K562 (cell line): ENCODE measurements around the gene MEA1. TPM values are rescaled to one million over a fixed set of nuclear protein-coding genes. Genes with fewer than 3 reads are reported as not detected.

Experiments used
- FOXK1 ChIP-seq: sonication (generic); formaldehyde crosslinking; IDR thresholded peaks from 2 replicates; pipeline ENCODE4 v1.8.0; 2022; ENCODE audit warnings: missing genetic modification reagents, mild to moderate bottlenecking, borderline replicate concordance
- GTF2F1 ChIP-seq: IDR thresholded peaks from 2 replicates; pipeline ENCODE4 v1.6.1; 2011; ENCODE audit warnings: low read depth, low read length, improper control_type of control experiment
- HDAC1 ChIP-seq, 2 experiments: fragments of 450-650 bp; IDR thresholded peaks; 2 replicates each; pipeline ENCODE4 v1.6.1; 2016 to 2017; ENCODE audit warnings: inconsistent platforms in 1 of 2, mild to moderate bottlenecking in 1 of 2, moderate library complexity in 1 of 2
- KDM4B ChIP-seq, 2 experiments: fragments of 450-650 bp in 1 of 2; sonication (generic) in 1 of 2; IDR thresholded peaks; 2 replicates each; pipeline ENCODE4 v1.6.1; 2016 to 2017; ENCODE audit warnings: borderline replicate concordance in 2 of 2, antibody characterized with exemption in 1 of 2, low read depth in 1 of 2, mild to moderate bottlenecking in 1 of 2
- RHOXF2B ChIP-seq: fragments of 250-450 bp; sonication (Bioruptor Pico); conservative IDR thresholded peaks from 2 replicates; pipeline ENCODE4 v1.5.1; 2021
- polyA plus RNA-seq, 8 experiments: library from polyadenylated mRNA; depleted of rRNA in 4 of 8; stranded (reverse) in 5 of 8; unstranded in 3 of 8; fragments of >200 nt; fragmentation: Nextera tagmentation in 2 of 8; fragmentation: Illumina TruSeq in 1 of 8; extraction: Ambion mirVana in 2 of 8; extraction: Trizol in 1 of 8; gene quantifications; 2 replicates each; pipeline versions ENCODE4 v1.2.1 to v1.2.3, GENCODE V29; 2011 to 2014; ENCODE audit warnings: inconsistent platforms in 1 of 8, missing spikeins in 1 of 8
- total RNA-seq, 7 experiments: library from RNA; depleted of rRNA in 6 of 7; stranded (reverse); fragments of >200 nt in 6 of 7; fragmentation: Illumina TruSeq in 2 of 7; extraction: Trizol in 2 of 7; gene quantifications; 2 replicates each; pipeline versions ENCODE4 v1.2.1 to v1.2.3, GENCODE V29; 2011 to 2021; ENCODE audit warnings: low replicate concordance in 1 of 7
- TF ChIP-seq, protein P1 (sequence below): fragments of 250-450 bp; sonication (Bioruptor Pico); IDR thresholded peaks from 2 replicates; pipeline ENCODE4 v1.4.0; 2020; ENCODE audit warnings: borderline replicate concordance
- TF ChIP-seq, protein P2 (sequence below): sonication (generic); formaldehyde crosslinking; IDR thresholded peaks from 2 replicates; pipeline ENCODE4 v1.8.1; 2023; ENCODE audit warnings: mild to moderate bottlenecking, missing genetic modification reagents, moderate library complexity
- TF ChIP-seq, protein P3 (sequence below): sonication (generic); formaldehyde crosslinking; IDR thresholded peaks from 2 replicates; pipeline ENCODE4 v1.8.1; 2022; ENCODE audit warnings: missing genetic modification reagents
- TF ChIP-seq, protein P4 (sequence below), 2 experiments: fragments of 450-650 bp; formaldehyde crosslinking in 1 of 2; IDR thresholded peaks; 2 replicates each; pipeline versions ENCODE4 v1.4.0 to v1.6.1; 2014 to 2020; ENCODE audit warnings: mild to moderate bottlenecking in 2 of 2, borderline replicate concordance in 1 of 2, low read depth in 1 of 2
- TF ChIP-seq, protein P5 (sequence below), 3 experiments: IDR thresholded peaks in 2 of 3; conservative IDR thresholded peaks in 1 of 3; 2 replicates each; pipeline ENCODE4 v1.5.1; 2011 to 2012; ENCODE audit warnings: low read length in 3 of 3, mild to moderate bottlenecking in 3 of 3, control low read depth in 2 of 3, improper control_type of control experiment in 1 of 3, inconsistent platforms in 1 of 3, low read depth in 1 of 3, mixed read lengths in 1 of 3, moderate library complexity in 1 of 3; ENCODE audit not compliant: insufficient read depth in 2 of 3

MEA1 gene
- total and polyA plus RNA-seq, 9 of the 15 experiments (the other 6 are each of a cell fraction or from before 2014, with no cell fraction given) = 86.8 to 210 (median 152) TPM

DNA sequence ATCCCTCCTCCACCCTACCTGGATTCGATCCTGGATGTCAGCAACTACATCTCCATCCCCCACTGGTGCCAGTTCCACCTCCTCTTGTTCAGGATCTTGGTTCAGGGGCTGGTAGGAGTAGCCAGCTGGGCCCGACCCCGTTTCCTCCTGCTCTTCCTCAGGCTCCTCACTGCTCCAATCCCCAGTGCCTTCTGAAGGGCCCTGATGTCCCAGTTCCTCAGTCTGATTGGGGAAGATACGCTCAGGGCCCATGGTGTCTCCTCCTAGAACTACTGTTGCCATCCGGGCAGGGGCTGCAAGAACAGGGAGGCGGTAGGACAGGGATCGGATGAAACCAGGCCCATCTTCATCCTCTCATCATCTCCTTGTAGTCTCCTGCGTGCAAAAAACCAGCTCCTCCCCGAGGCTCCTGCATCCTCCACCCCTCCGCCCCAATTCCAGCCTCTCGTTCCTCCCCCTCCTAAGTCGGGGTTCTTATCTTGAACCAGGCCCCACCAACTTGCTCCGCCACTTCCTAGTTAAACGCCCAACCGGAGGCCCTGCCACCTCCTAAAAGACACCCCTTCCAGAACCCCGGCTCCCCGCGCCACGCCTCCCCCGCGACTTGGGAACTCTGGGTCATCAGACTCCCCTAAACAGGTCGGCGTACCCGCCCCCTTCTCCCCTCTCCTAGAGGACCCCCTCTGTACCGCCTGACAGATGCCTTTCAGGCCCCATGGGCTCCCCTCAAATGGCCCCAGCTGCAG, 476 bp downstream of the MEA1 start (continued):
- TF ChIP-seq, protein P1, sequence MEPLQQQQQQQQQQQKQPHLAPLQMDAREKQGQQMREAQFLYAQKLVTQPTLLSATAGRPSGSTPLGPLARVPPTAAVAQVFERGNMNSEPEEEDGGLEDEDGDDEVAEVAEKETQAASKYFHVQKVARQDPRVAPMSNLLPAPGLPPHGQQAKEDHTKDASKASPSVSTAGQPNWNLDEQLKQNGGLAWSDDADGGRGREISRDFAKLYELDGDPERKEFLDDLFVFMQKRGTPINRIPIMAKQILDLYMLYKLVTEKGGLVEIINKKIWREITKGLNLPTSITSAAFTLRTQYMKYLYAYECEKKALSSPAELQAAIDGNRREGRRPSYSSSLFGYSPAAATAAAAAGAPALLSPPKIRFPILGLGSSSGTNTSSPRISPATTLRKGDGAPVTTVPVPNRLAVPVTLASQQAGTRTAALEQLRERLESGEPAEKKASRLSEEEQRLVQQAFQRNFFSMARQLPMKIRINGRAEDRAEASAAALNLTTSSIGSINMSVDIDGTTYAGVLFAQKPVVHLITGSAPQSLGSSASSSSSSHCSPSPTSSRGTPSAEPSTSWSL (CRISPR knock-in tag) = no peak
- TF ChIP-seq, protein P2, sequence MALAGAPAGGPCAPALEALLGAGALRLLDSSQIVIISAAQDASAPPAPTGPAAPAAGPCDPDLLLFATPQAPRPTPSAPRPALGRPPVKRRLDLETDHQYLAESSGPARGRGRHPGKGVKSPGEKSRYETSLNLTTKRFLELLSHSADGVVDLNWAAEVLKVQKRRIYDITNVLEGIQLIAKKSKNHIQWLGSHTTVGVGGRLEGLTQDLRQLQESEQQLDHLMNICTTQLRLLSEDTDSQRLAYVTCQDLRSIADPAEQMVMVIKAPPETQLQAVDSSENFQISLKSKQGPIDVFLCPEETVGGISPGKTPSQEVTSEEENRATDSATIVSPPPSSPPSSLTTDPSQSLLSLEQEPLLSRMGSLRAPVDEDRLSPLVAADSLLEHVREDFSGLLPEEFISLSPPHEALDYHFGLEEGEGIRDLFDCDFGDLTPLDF (CRISPR knock-in tag) = no peak
- TF ChIP-seq RHOXF2B (CRISPR knock-in tag) (no peak), GTF2F1 (no peak), KDM4B (IDR thresholded peaks at IDR 0.05; ENCODE audit: borderline replicate concordance in 2 of 2, low read depth in 1 of 2) (no peak; a peak in 1 of 4 replicates), HDAC1 (IDR thresholded peaks at IDR 0.05) (peak in 1 of 2 experiments; percentile 86; a peak in 2 of 4 replicates), FOXK1 (no peak)
- TF ChIP-seq, protein P3, sequence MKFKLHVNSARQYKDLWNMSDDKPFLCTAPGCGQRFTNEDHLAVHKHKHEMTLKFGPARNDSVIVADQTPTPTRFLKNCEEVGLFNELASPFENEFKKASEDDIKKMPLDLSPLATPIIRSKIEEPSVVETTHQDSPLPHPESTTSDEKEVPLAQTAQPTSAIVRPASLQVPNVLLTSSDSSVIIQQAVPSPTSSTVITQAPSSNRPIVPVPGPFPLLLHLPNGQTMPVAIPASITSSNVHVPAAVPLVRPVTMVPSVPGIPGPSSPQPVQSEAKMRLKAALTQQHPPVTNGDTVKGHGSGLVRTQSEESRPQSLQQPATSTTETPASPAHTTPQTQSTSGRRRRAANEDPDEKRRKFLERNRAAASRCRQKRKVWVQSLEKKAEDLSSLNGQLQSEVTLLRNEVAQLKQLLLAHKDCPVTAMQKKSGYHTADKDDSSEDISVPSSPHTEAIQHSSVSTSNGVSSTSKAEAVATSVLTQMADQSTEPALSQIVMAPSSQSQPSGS (CRISPR knock-in tag) = no peak
- TF ChIP-seq, protein P4, sequence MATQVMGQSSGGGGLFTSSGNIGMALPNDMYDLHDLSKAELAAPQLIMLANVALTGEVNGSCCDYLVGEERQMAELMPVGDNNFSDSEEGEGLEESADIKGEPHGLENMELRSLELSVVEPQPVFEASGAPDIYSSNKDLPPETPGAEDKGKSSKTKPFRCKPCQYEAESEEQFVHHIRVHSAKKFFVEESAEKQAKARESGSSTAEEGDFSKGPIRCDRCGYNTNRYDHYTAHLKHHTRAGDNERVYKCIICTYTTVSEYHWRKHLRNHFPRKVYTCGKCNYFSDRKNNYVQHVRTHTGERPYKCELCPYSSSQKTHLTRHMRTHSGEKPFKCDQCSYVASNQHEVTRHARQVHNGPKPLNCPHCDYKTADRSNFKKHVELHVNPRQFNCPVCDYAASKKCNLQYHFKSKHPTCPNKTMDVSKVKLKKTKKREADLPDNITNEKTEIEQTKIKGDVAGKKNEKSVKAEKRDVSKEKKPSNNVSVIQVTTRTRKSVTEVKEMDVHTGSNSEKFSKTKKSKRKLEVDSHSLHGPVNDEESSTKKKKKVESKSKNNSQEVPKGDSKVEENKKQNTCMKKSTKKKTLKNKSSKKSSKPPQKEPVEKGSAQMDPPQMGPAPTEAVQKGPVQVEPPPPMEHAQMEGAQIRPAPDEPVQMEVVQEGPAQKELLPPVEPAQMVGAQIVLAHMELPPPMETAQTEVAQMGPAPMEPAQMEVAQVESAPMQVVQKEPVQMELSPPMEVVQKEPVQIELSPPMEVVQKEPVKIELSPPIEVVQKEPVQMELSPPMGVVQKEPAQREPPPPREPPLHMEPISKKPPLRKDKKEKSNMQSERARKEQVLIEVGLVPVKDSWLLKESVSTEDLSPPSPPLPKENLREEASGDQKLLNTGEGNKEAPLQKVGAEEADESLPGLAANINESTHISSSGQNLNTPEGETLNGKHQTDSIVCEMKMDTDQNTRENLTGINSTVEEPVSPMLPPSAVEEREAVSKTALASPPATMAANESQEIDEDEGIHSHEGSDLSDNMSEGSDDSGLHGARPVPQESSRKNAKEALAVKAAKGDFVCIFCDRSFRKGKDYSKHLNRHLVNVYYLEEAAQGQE (IDR thresholded peaks at IDR 0.05; ENCODE audit: borderline replicate concordance) = no peak
- TF ChIP-seq, protein P4 (CRISPR knock-in tag; IDR thresholded peaks at IDR 0.05; ENCODE audit: low read depth) = no peak
- TF ChIP-seq, protein P5, sequence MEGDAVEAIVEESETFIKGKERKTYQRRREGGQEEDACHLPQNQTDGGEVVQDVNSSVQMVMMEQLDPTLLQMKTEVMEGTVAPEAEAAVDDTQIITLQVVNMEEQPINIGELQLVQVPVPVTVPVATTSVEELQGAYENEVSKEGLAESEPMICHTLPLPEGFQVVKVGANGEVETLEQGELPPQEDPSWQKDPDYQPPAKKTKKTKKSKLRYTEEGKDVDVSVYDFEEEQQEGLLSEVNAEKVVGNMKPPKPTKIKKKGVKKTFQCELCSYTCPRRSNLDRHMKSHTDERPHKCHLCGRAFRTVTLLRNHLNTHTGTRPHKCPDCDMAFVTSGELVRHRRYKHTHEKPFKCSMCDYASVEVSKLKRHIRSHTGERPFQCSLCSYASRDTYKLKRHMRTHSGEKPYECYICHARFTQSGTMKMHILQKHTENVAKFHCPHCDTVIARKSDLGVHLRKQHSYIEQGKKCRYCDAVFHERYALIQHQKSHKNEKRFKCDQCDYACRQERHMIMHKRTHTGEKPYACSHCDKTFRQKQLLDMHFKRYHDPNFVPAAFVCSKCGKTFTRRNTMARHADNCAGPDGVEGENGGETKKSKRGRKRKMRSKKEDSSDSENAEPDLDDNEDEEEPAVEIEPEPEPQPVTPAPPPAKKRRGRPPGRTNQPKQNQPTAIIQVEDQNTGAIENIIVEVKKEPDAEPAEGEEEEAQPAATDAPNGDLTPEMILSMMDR (IDR thresholded peaks at IDR 0.05 in 2 of 3, conservative IDR thresholded peaks at IDR 0.05 in 1 of 3; ENCODE audit: insufficient read depth in 2 of 3, low read depth in 1 of 3, low read length in 3 of 3) = peak in 1 of 3 experiments; percentile 5; a peak in 1 of 6 replicates
